AG04449 (cell line): ENCODE measurements around the gene LMNTD1.

ENCODE experiments used
- CTCF ChIA-PET: fragments of 350-600 bp; formaldehyde crosslinking; extraction: SDS; loops from one replicate; lab custom pipeline; 2021; ENCODE audit warnings: antibody characterized with exemption; lab: Yijun Ruan, JAX
- POLR2A ChIA-PET: fragments of 400-600, 350-600 bp; formaldehyde crosslinking; extraction: SDS; loops from one replicate; lab custom pipeline; 2020; ENCODE audit warnings: antibody characterized with exemption, inconsistent platforms; lab: Yijun Ruan, JAX
- DNase-seq: peaks from one replicate; pipeline ENCODE4 v3.0.0-alpha.2; 2010; ENCODE audit warnings: low read depth, low spot score
- H3K4me3 ChIP-seq: 2 replicates; pipeline ENCODE4 v1.5.1; 2011; ENCODE audit warnings: low read depth, mild to moderate bottlenecking, control low read depth, low read length
- CTCF ChIP-seq: IDR thresholded peaks from one replicate; pipeline ENCODE4 v1.5.1; 2011; ENCODE audit warnings: mild to moderate bottlenecking, moderate library complexity, low read length, control low read depth, inconsistent platforms; ENCODE audit not compliant: insufficient read depth; ENCODE audit errors: missing control alignments

The LMNTD1 gene

GRCh38 chr12:25472453-25472852 lies 80.6 kb downstream of the LMNTD1 start:
- POLR2A ChIA-PET, result no interaction called here
- no peak for DNase-seq
- CTCF ChIA-PET, result interaction anchor here (0.9 kb wide), 1 partner anchor 14 kb away, joined by 3 read pairs; no protein-coding TSS in a partner anchor
- TF ChIP-seq CTCF, result no peak
- H3K4me3 ChIP-seq, result no peak overlapping the region

GRCh38 chr12:25469861-25470260 lies 83.2 kb downstream of the LMNTD1 start:
- POLR2A ChIA-PET, result no interaction called here
- DNase-seq, result no peak
- H3K4me3 ChIP-seq, result no peak overlapping the region
- CTCF ChIA-PET, result no interaction called here
- TF ChIP-seq CTCF, result no peak

- ChIA-PET CTCF (no interaction called here), POLR2A (no interaction called here)
- H3K4me3 ChIP-seq, result no peak overlapping the region
- no peak for TF ChIP-seq CTCF
- no peak for DNase-seq
Measured at GRCh38 chr12:25469368-25469767, 83.7 kb downstream of the LMNTD1 start.

GRCh38 chr12:25463521-25463920 lies 89.6 kb downstream of the LMNTD1 start:
- no peak for DNase-seq
- ChIA-PET CTCF (interaction anchor here (1.2 kb wide), 1 partner anchor 27 kb away, joined by 3 read pairs; no protein-coding TSS in a partner anchor), POLR2A (no interaction called here)
- no peak for TF ChIP-seq CTCF
- no peak overlapping the region for H3K4me3 ChIP-seq

- DNase-seq, result no peak
- H3K4me3 ChIP-seq, result no peak overlapping the region
- ChIA-PET CTCF (interaction anchor here (1.2 kb wide), 1 partner anchor 27 kb away, joined by 3 read pairs; no protein-coding TSS in a partner anchor), POLR2A (no interaction called here)
- no peak for TF ChIP-seq CTCF
Measured at GRCh38 chr12:25463005-25463404, 90.1 kb downstream of the LMNTD1 start.

GRCh38 chr12:25459541-25459951 lies 93.5 kb downstream of the LMNTD1 start:
- ChIA-PET CTCF (interaction anchor here (0.7 kb wide), 1 partner anchor 24 kb away, joined by 3 read pairs; no protein-coding TSS in a partner anchor), POLR2A (no interaction called here)
- no peak for TF ChIP-seq CTCF
- H3K4me3 ChIP-seq, result no peak overlapping the region
- DNase-seq, result no peak
